ENCODE measurements around the gene RASGRF2.

GRCh38 chr5:80982093-80982492, 21.9 kb downstream of the RASGRF2 start:
- TF ChIP-seq HDGF (IDR thresholded peaks at IDR 0.05; ENCODE audit: borderline replicate concordance) (no peak), SP1 (IDR thresholded peaks at IDR 0.05) (no peak), LEF1 (IDR thresholded peaks at IDR 0.05; ENCODE audit: borderline replicate concordance) (no peak), NFRKB (IDR thresholded peaks at IDR 0.05) (no peak), TARDBP (IDR thresholded peaks at IDR 0.05) (no peak), PKNOX1 (IDR thresholded peaks at IDR 0.05) (no peak), FOXK2 (IDR thresholded peaks at IDR 0.05) (no peak), SUZ12 (IDR thresholded peaks at IDR 0.05) (no peak)

Measured in HEK293T (cell line).